HL-60/S4 treated with retinoic acid at 250 ng/mL for 4 days and 3 days (cell line): ENCODE data around the gene MAGI1.

ENCODE experiments used
- in situ Hi-C: fragments of 300-500 bp; cut with MboI; formaldehyde crosslinking; loops from 2 replicates; pipeline ENCODE4 v1.7.0; 2022; ENCODE audit warnings: low sequenced_read_pairs

MAGI1 gene

DNA sequence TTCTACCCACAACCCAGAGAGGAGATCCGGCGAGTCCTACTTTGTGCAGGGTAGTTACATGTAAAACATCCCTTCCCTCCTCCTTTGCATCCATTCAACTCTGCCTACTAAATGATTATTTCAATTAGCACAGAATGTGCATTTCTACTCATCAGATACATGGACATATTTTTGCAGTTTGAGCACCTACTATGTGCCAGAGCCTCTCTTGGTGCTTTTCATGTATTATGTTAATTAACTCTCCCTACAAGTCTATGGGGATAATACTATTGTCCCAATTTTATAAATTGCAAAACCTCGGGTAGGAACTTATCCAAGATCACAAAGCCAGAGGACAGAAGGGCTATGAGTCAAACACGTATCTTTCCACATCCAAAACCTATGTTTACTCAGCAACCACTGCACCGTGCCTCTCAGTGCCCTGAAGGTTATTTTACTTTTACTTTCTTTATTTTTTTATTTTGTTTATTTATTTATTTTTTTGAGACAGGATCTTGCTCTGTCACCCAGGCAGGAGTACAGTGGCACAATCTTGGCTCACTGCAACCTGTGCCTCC lies 432.8 kb downstream of the MAGI1 start:
- in situ Hi-C loops: no loop called here

DNA sequence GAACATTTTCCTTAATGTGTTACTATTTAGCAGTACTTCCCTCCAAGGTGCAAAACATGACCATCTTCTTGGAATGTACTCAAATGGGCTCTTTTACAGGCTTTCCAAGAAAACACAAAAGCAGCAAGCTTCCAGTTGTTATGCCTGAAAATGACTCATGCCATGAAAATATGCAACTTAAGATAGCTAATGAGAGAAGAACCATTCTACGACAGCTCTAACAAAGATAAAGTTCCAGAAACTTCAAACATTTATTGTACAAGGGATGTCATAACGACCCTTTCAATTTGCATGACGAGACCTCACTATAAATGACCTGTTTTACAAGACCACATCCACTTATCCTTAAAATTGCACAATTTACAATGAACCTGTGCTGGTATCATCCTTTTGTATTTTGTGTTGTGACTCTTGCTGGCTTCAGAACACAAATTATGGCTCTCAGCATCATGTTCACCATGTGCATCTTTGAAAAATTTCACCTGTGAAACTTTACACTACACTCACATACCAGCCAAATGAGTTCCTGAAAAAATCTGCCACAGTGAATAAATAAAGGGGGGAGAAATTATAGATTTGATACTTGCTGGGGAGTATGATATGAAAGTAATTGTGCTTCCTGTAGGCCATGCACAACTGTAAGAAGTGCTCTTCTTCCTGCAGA lies 433.7 kb downstream of the MAGI1 start:
- in situ Hi-C loops: no loop called here

DNA sequence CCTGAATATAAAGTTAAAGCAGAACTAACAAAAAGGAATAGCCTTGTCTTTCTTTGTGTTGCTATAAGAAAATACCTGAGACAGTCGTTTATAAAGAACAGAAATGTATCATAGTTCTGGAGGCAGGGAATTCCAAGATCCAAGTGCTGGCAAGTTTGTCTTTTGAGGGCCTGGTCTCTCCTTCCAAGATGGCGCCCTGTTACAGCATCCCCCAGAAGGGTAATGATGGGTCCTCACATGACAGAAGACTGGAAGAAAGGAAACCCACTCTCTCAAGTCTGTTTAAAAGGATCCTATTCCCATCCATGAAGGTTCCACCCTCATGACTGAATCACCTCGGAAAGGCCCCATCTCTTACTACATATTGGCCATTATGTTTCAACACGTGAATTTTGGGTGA lies 435.1 kb downstream of the MAGI1 start:
- in situ Hi-C loops: no loop called here

- in situ Hi-C loops: no loop called here
Observed at GRCh38 chr3:65600888-65601287, 437.8 kb downstream of the MAGI1 start.

DNA sequence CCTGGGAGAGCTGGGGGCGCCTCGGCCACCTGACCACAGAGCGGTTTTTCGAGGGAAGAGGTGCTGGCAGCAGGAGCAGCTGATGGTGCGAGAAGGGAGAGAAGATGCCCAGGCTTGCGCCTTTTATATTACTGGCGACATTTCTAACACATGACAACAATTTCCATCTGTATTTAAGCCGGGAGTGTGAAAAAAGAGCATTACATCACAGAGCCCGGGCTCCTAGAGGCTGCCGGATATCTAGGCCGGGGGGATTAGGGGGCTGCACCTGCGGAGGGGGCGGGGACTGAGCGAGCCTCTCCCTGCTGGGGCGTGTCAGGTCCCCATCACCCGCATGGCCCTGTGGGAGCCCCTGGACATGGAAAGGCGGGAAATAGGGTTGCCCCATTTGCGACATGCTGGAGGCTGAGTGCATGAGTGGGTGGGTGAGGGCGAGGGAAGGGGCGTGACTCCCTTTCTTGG lies 440.7 kb downstream of the MAGI1 start:
- in situ Hi-C loops: no loop called here

DNA sequence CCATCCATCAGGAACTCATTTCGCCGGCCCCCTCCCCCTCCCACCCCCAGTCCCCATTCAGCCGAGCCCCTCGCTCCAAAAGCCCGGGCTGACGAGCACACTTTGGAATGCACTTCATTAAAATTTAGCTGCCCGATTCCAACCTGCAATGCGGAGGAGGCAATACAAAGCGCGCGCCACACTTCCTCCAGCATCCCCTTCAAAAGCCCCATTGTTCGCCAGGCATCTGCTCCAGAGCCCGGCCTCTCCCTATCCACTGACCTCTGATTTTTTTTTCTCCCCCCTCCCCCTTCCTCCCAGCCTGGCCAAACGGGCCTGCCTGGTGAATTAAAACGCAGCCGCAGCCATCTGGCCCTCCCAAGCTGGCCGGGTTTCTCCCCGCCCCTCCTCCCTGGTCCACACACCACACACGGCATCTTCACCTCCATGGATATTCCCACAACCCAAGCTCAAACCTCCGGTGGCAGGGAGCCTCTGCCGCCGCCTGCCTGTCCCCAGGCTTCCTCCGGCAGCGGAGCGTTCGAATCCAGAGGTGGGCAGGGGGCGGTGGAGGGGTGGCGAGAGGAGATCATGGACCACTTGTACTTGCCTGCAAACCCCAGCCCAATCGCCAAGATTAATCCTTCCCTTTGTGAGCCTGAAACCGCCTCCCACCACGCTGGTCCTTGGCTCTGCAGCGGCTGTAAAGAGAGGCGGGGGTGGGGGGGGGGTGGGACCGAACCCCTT lies 441.3 kb downstream of the MAGI1 start:
- in situ Hi-C loops: no loop called here

DNA sequence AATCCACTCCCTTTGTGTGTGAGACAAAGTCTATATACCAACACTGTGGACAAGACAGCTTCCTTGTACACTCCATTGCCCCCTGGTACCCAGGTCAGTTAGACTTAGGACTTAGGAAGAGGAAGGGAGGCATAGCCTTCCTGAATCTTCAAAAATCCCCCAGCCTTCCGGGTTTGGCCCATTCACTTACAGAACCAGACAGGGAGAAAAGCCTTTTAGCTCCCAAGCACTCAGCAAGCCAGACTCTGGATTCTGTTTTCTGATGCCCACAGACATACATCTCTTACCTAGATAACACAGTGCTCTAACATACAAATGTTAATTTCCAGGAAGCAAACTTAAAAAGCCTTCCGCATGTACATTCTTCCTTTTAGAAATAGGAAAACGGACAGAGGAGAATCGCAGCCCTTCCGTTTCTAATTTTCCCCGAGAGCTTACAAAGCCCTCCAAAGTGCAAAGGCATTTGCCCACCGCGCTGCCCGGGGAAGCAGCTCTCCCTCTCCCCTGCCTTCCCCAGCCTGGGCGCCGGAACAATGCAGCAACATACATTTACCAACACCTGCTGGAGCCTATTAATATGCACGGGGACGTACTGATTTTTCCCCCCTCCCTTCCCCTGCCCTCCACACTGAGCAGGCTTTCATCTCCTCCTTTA lies 442.0 kb downstream of the MAGI1 start:
- in situ Hi-C loops: no loop called here

DNA sequence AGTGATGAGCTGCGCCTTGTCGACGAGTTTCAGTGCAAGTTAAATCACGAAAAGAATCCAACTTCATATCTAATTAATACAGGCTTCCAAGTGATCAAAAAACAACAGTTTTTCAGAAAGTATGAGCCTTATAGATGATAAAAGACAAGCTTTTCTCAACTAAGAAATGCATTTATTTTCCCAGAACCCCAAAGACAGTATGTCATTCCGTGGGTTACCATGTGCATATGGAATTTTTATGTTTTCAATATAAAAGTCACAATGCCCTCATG lies 442.8 kb downstream of the MAGI1 start:
- in situ Hi-C loops: no loop called here

DNA sequence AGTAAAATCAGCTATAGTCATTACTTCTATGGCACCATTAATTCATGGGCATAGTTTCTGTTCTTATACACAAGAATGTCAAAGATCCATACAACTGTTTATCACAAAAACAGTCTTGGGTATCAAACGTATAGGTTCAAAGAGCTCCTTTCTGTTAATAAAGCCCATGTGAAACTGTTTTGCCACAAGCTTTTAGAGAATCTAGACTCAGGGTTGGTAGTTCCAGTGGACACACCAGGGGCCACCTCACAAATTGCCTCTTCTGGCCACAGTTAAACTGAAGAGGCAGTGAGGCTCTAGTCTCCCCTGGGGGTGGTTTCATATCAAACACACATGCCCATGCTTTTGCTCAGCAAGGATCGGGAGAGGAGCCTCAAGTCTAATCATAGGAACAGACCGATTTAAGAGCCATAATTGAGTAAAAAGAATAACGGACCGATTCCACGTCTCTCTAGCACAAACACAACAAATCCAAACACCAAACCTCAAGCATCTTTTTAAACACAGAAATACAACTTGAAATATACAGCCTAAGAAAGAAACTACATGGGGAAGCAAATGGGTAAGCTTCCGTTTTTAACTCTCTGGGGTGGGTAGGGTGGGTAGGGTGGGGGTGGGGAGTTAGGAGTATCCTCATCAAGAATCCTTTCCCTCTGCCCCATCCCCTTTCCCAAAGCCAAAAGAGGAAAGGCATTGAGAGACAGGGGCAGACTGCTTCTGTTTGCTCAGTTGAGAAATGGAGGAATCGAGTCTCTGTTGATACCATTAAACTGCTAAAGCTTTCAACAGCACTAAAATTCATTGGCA lies 443.3 kb downstream of the MAGI1 start:
- in situ Hi-C loops: no loop called here

DNA sequence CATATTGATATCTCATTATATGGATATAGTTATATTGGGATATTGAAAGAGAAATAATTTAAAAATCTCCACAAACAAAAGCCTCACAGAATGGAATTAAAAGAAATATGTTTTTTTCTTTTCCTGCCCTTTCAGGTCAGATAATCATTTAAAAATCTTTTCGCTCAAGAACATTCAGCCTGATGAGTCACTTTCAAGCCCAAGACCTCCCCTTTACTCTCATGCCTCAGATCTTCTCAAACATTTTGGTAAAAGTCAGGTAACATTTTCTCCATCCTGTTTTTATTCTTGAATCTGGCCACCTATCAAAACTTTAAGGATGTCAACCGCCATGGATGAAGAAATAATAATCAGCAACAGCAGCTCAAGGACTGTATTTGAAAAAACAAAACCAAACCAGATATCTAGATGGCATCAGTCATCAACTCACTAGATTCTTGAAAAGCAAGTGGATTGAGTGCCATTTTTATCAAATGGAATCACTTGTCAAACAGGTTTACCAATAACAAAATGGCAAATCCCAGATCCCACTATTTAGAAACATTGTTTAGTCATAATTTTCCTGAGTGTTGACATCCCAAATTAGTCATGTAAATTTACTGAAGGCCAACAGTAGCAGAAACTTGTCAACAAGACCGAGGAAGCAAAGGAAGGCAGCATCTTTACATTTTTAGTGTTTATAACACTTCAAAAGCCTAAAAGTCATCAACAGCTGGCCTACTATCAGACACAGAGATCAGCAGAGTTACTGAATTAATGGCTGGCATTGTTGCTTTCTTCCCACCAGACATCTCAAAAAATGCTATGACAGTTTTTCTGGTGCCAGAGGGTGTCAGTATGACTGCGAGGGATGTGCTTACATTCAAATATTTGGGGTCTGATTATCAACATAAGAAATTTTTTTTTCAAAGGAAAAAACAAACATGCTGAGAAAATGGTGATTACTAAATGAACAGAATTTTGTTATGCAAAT lies 444.7 kb downstream of the MAGI1 start:
- in situ Hi-C loops: no loop called here

DNA sequence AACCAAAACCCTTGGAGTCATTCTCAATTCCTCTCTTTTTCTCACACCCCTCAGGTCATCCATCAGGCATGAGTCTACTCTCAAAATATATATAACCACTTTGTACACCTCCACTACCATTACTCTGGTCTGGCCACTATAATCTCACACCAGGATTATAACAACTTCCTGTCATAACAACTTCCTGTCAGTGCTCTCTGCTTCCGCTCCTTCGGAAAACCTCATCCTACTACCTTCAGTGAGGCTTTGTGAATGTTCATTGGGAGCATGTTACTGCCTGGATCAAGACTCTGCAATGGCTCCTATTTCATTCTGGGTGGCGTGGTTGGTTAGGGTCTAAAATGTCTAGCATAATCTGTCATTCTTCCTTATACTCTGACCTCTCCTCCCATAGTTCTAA lies 447.4 kb downstream of the MAGI1 start:
- in situ Hi-C loops: no loop called here

DNA sequence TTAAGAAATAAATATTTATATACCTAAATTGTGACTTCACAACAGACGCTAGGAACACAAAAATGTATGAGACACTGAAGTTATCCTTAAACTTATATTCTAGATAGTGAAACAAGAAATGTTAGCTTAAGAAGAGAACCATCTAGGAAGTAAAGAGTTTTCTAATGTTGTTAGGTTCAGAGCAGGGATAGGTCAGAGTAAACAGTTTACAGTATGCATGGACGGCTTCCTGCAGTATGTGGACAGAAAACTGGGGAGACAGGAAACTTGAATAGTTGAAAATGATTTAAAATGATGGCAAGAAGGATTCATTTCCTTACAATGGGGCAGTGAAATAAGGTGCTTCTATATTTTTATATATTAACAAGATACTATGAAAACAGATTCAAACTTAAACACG lies 449.8 kb downstream of the MAGI1 start:
- in situ Hi-C loops: no loop called here

GRCh38 chr3:65587650-65588439 lies 450.9 kb downstream of the MAGI1 start:
- in situ Hi-C loops: no loop called here

DNA sequence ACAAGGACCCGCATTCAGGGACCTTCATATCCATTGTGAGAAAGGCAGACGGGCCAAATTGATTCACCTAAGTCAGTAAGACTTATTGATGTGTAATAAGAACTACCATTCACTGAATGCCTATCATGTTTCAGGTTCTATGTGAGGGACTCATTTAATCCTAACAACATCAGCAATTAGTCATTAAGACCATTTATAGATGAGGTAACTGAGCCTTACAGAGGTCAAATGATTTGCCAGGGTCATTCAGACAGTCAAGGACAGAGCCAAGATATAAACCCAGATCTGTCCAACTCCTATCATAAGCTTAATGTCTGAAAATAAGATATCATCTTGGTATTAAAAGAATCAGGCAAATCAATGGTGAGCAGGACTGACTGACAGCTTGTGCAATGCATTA lies 453.8 kb downstream of the MAGI1 start:
- in situ Hi-C loops: no loop called here

DNA sequence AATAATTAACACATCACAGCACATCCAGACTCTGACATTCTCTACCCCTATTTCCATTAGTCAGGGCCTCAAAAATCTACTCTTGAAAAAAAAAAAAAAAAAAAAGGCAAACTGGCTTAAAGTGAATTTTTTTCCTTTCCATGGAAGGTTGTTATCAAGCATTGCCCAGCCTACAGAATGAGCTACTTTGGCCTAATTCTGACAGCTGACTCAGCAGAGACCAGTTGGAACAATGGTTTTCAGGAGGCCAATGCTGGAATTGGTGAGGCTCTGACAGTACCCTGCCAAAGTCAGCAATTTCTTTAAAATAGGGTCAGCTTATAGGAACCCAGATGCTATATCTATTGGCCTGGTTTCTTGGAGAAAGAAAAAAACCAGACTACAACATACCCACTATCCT lies 454.7 kb downstream of the MAGI1 start:
- in situ Hi-C loops: no loop called here

- in situ Hi-C loops: no loop called here
Observed at GRCh38 chr3:65583188-65583587, 455.5 kb downstream of the MAGI1 start.

DNA sequence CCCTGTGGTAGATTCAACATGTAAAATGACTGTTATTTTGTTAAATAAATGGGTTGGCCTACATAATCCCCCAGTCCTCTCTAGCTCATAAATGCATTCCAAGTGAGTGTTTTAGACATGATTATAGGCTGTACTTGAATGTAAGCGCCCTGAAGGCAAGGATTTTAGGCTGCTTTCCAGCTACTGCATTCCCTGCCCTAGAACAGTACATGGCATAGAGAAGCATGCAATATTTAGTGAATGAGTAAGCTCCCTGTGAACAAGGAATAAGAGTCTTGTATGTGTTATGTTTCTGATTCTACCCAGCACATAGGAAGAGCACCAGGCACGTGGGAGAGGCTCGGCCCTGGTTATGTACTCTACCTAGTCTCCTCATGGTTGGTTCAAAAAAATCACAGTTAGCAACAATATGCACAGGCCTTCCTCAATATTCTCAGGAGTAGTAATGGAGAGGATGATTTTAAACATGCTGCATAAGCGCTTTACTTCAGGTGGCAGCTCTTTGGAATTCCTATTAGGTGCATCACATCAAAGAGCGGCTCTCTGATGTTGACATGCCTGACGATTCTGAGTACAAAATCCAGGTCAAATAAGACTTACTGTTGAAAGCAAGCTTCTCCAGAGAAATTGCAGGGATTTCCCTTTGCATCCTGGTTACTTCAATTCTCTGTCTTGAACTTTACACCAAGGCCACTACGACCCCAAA lies 456.6 kb downstream of the MAGI1 start:
- in situ Hi-C loops: no loop called here

- in situ Hi-C loops: no loop called here
Observed at GRCh38 chr3:65581313-65581712, 457.4 kb downstream of the MAGI1 start.

GRCh38 chr3:65578861-65579260 lies 459.9 kb downstream of the MAGI1 start:
- in situ Hi-C loops: no loop called here
